A549 treated with AZD9567 at 1 μM for 4 hours (cell line): ENCODE data around the gene MPPED1. TPM values are rescaled to one million over a fixed set of nuclear protein-coding genes. Genes with fewer than 3 reads are reported as not detected.

ENCODE experiments used
- total RNA-seq: library from RNA; stranded (reverse); fragments of 200-300 nt; extraction: Qiagen RNA extraction; gene quantifications from 5 replicates; pipeline ENCODE4 v1.2.3, GENCODE V29; 2022; ENCODE audit not compliant: insufficient read depth

Gene MPPED1, protein sequence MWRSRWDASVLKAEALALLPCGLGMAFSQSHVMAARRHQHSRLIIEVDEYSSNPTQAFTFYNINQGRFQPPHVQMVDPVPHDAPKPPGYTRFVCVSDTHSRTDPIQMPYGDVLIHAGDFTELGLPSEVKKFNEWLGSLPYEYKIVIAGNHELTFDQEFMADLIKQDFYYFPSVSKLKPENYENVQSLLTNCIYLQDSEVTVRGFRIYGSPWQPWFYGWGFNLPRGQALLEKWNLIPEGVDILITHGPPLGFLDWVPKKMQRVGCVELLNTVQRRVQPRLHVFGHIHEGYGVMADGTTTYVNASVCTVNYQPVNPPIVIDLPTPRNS
- 0.08 TPM in 1 of 5 replicates, not detected in the others for total RNA-seq

DNA sequence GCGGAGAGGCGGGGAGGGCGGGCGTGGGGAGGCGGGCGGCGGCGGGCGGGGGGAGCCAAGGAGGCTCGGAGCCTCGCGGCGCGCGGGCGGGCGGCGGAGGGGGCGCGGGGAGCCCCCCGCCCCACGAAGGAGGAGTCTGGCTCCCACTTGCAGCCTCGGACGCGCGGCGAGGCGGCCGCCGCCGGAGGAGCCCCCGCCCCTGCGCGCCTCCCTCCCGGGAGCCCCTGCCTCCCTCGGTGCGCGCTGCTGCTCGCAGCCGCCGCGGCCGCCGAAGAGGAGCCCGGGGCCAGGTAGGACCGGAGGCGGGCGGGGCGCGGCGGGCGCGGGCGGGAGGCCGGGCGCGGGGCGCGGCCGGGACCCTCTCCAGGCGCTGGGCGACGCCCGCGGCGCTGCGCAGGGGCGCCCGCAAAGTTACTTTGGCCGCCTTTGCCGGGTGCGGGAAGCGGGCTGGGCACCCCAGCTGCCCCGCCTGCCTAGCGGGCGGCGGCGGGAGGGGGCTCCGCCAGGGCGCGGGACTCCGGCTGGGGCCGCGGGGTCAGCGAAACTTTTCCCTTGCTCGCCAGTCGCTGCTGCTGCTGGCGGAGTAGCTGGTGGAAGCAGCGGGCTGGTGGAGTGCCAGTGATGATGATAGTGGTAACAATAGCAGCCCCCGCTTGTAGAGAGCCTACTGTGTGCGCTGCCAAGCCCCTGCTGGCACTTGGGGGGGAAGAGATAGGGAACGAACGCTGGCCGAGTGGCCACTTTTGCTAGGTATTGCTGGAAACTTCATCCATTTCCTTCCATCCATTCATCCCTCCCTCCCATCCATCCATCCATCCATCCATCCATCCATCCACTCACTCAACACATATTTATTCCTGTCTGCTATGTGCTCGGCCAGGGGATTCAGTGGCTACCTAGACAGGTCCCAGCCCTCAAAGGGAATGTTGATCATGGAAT is at the start of gene MPPED1:
Gene MPPED1, plus strand, starts transcription at position 146 of the 939 bp plus-strand sequence. CDS start 12,972 bp downstream, outside the sequence.

Other genes with a start within 250 kb of the MPPED1 start
- gene TTLL12, start 224.9 kb upstream of the MPPED1 start, total RNA-seq = 24.0 to 34.6 TPM (median 25.2 TPM) in 5 replicates
- gene SCUBE1, start 68.6 kb upstream of the MPPED1 start, total RNA-seq = 0.09 to 0.65 TPM (median 0.13 TPM) in 4 of 5 replicates, not detected in the other